ENCODE data around the gene ANTXR2.

DNA sequence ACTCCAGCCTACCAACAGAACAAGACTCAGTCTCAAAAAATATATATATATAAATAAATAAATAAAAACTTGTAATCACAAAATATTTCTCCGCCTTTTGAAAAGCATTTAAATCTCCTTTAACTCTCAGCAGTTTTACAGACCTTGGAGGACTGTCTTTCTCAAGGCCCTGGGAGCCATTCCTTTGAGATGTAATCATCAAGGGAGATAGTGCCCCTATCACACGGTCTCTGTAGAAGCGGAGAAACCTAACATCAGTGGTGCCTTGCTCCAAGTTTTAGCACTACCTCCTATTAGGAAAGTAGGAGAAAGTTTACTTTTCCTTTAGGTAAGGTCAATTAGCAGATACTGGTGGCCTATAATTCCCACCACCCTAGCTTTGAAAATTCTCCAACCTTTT is 58.5 kb downstream of the ANTXR2 start:
- TF ChIP-seq POLR2A (IDR thresholded peaks at IDR 0.05; ENCODE audit: low read depth) (no peak), EP300 (IDR thresholded peaks at IDR 0.05) (no peak)
- TF ChIP-seq, protein P1, sequence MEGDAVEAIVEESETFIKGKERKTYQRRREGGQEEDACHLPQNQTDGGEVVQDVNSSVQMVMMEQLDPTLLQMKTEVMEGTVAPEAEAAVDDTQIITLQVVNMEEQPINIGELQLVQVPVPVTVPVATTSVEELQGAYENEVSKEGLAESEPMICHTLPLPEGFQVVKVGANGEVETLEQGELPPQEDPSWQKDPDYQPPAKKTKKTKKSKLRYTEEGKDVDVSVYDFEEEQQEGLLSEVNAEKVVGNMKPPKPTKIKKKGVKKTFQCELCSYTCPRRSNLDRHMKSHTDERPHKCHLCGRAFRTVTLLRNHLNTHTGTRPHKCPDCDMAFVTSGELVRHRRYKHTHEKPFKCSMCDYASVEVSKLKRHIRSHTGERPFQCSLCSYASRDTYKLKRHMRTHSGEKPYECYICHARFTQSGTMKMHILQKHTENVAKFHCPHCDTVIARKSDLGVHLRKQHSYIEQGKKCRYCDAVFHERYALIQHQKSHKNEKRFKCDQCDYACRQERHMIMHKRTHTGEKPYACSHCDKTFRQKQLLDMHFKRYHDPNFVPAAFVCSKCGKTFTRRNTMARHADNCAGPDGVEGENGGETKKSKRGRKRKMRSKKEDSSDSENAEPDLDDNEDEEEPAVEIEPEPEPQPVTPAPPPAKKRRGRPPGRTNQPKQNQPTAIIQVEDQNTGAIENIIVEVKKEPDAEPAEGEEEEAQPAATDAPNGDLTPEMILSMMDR (IDR thresholded peaks at IDR 0.05): no peak

All from esophagus muscularis mucosa (tissue), 4 donors.